A172 (cell line): ENCODE measurements around the gene CNTN2. TPM values are rescaled to one million over a fixed set of nuclear protein-coding genes. Genes with fewer than 3 reads are reported as not detected.

Experiments
- DNase-seq: peaks from one replicate; pipeline ENCODE4 v3.0.0-alpha.2; 2015; ENCODE audit warnings: low spot score
- total RNA-seq: library from RNA; depleted of rRNA; stranded (reverse); fragments of >200 nt; shearing (Covaris generic); gene quantifications from 2 replicates; pipeline ENCODE4 v1.2.3, GENCODE V29; 2014; rRNA removed

Gene CNTN2
- total RNA-seq, 1 experiment from 2014 or later: 1.8 TPM

GRCh38 chr1:205122489-205122882, 79.5 kb downstream of the CNTN2 start:
- DNase-seq: no peak

GRCh38 chr1:205124726-205125125, 81.7 kb downstream of the CNTN2 start:
- DNase-seq: no peak

GRCh38 chr1:205127646-205128045, 84.6 kb downstream of the CNTN2 start:
- no peak for DNase-seq

Other genes with a start within 250 kb of the CNTN2 start
- gene NFASC, start 172.3 kb upstream of the CNTN2 start, total RNA-seq: 19.8 and 33.3 TPM in 2 replicates
- gene TMEM81, start 41.2 kb downstream of the CNTN2 start, total RNA-seq: 1.3 and 3.1 TPM in 2 replicates
- 30.7 and 37.9 TPM in 2 replicates for gene RBBP5, start 78.8 kb downstream of the CNTN2 start, total RNA-seq
- 12.3 and 13.9 TPM in 2 replicates for gene DSTYK, start 168.5 kb downstream of the CNTN2 start, total RNA-seq
- 8.1 and 11.9 TPM in 2 replicates for gene TMCC2, start 184.7 kb downstream of the CNTN2 start, total RNA-seq